GM10266 (cell line): ENCODE results near the gene PLCB4.

ENCODE experiments used
- DNase-seq: peaks from one replicate; pipeline ENCODE4 v3.0.0; 2012; ENCODE audit errors: extremely low spot score
- CTCF ChIP-seq: IDR thresholded peaks from 2 replicates; pipeline ENCODE4 v1.5.1; 2012; ENCODE audit warnings: mild to moderate bottlenecking, low read depth; ENCODE audit not compliant: control insufficient read depth, insufficient read depth; ENCODE audit errors: missing control alignments

PLCB4 gene

GRCh38 chr20:9348747-9349146 is 279.9 kb downstream of the PLCB4 start:
- no peak for DNase-seq
- TF ChIP-seq CTCF = no peak

- DNase-seq = no peak
Observed at GRCh38 chr20:9349249-9349648, 280.4 kb downstream of the PLCB4 start.

GRCh38 chr20:9352739-9353138 is 283.9 kb downstream of the PLCB4 start:
- no peak for DNase-seq
- TF ChIP-seq CTCF = no peak

More at GRCh38 chr20:9349249-9349648, 280.4 kb downstream of the PLCB4 start:
- TF ChIP-seq CTCF = no peak

GRCh38 chr20:9353180-9353915 is 284.5 kb downstream of the PLCB4 start:
- no peak for TF ChIP-seq CTCF

GRCh38 chr20:9353916-9354276 is 285.0 kb downstream of the PLCB4 start:
- no peak for TF ChIP-seq CTCF
- DNase-seq = no peak

More at GRCh38 chr20:9353180-9353915, 284.5 kb downstream of the PLCB4 start:
- DNase-seq = no peak

- no peak for TF ChIP-seq CTCF
- no peak for DNase-seq
Observed at GRCh38 chr20:9354579-9354978, 285.7 kb downstream of the PLCB4 start.

- no peak for TF ChIP-seq CTCF
- DNase-seq = no peak
Observed at GRCh38 chr20:9358001-9358400, 289.1 kb downstream of the PLCB4 start.
